Astrocyte (in vitro differentiated cells and primary cell): ENCODE data around the gene C13orf46. TPM values are rescaled to one million over a fixed set of nuclear protein-coding genes. Genes with fewer than 3 reads are reported as not detected.

ENCODE experiments used
- DNase-seq: peaks from one replicate; pipeline ENCODE4 v3.0.0-alpha.2; 2010; ENCODE audit warnings: low read depth
- FAIRE-seq: peaks from 2 replicates; lab custom pipeline; 2011; peaks lifted over from hg19 to GRCh38; lab: Jason Lieb, UNC
- H2AFZ ChIP-seq: 2 replicates; pipeline ENCODE4 v1.6.0; 2012; ENCODE audit warnings: low read depth, low read length, inconsistent platforms
- H3K27ac ChIP-seq: 2 replicates; pipeline ENCODE4 v1.5.1; 2011; ENCODE audit warnings: low read depth, low read length, inconsistent platforms
- H3K27me3 ChIP-seq: 2 replicates; pipeline ENCODE4 v1.6.0; 2011; ENCODE audit warnings: low read length, inconsistent platforms; ENCODE audit not compliant: insufficient read depth
- H3K36me3 ChIP-seq: 2 replicates; pipeline ENCODE4 v1.5.1; 2011; ENCODE audit warnings: low read length, inconsistent platforms; ENCODE audit not compliant: insufficient read depth
- H3K4me1 ChIP-seq: 2 replicates; pipeline ENCODE4 v1.5.1; 2011; ENCODE audit warnings: low read length, inconsistent platforms; ENCODE audit not compliant: insufficient read depth
- H3K4me2 ChIP-seq: 2 replicates; pipeline ENCODE4 v1.6.0; 2012; ENCODE audit warnings: low read length, inconsistent platforms
- H3K4me3 ChIP-seq: 2 replicates; pipeline ENCODE4 v1.5.1; 2011; ENCODE audit warnings: low read depth, mild to moderate bottlenecking, low read length, inconsistent platforms; ENCODE audit not compliant: insufficient read depth
- H3K79me2 ChIP-seq: 2 replicates; pipeline ENCODE4 v1.6.0; 2012; ENCODE audit warnings: mild to moderate bottlenecking, low read length, inconsistent platforms; ENCODE audit not compliant: insufficient read depth
- H3K9ac ChIP-seq: 2 replicates; pipeline ENCODE4 v1.6.0; 2012; ENCODE audit warnings: mild to moderate bottlenecking, low read length, inconsistent platforms
- H3K9me3 ChIP-seq: 2 replicates; pipeline ENCODE4 v1.5.1; 2012; ENCODE audit warnings: low read depth, mild to moderate bottlenecking, low read length, inconsistent platforms; ENCODE audit not compliant: insufficient read depth
- H4K20me1 ChIP-seq: 2 replicates; pipeline ENCODE4 v1.6.0; 2012; ENCODE audit warnings: low read length, inconsistent platforms; ENCODE audit not compliant: insufficient read depth
- H3K27ac Mint-ChIP-seq: one replicate; pipeline ENCODE4 v1.8.0; 2021; ENCODE audit warnings: mild to moderate bottlenecking, mixed read lengths; ENCODE audit not compliant: unreplicated experiment
- H3K27me3 Mint-ChIP-seq: one replicate; pipeline ENCODE4 v1.8.0; 2021; ENCODE audit warnings: low read depth, mixed read lengths; ENCODE audit not compliant: unreplicated experiment
- H3K36me3 Mint-ChIP-seq: one replicate; pipeline ENCODE4 v1.8.0; 2021; ENCODE audit warnings: low read depth, mixed read lengths; ENCODE audit not compliant: unreplicated experiment
- H3K4me1 Mint-ChIP-seq: one replicate; pipeline ENCODE4 v1.8.0; 2021; ENCODE audit warnings: low read depth, mixed read lengths; ENCODE audit not compliant: unreplicated experiment
- H3K4me3 Mint-ChIP-seq: one replicate; pipeline ENCODE4 v1.8.0; 2021; ENCODE audit warnings: mild to moderate bottlenecking, moderate library complexity, mixed read lengths; ENCODE audit not compliant: unreplicated experiment
- H3K9me3 Mint-ChIP-seq: one replicate; pipeline ENCODE4 v1.8.0; 2021; ENCODE audit warnings: mild to moderate bottlenecking, mixed read lengths; ENCODE audit not compliant: unreplicated experiment
- CTCF ChIP-seq: IDR thresholded peaks from 2 replicates; pipeline ENCODE4 v1.5.1; 2011; ENCODE audit warnings: low read depth, mild to moderate bottlenecking, inconsistent platforms, low read length, moderate library complexity; ENCODE audit not compliant: insufficient read depth
- EZH2 ChIP-seq: IDR thresholded peaks from 2 replicates; pipeline ENCODE4 v1.6.1; 2012; ENCODE audit warnings: mild to moderate bottlenecking, low read length, inconsistent platforms; ENCODE audit not compliant: insufficient read depth
- total RNA-seq: library from RNA; stranded (reverse); gene quantifications from 2 replicates; pipeline ENCODE4 v1.2.1, GENCODE V29; 2021

The C13orf46 gene
- total RNA-seq, 1 donor from 2014 or later: 5.0 TPM

GRCh38 chr13:113978741-113979481, 5.0 kb upstream of the C13orf46 start:
- H3K4me1 Mint-ChIP-seq: peaks cover 5% of the 10 kb centered on the region
- H3K4me2 ChIP-seq: no peak overlapping the region
- FAIRE-seq (no peak), DNase-seq (no peak)
- H3K79me2 ChIP-seq: peaks cover 4% of the 10 kb centered on the region
- no peak overlapping the region for H3K4me3 Mint-ChIP-seq
- H3K9me3 Mint-ChIP-seq: no peaks in the 10 kb centered on the region
- H3K9me3 ChIP-seq: no peaks in the 10 kb centered on the region
- TF ChIP-seq CTCF: no peak
- TF ChIP-seq EZH2: no peak
- peaks cover 11% of the 10 kb centered on the region for H3K4me1 ChIP-seq
- no peak overlapping the region for H3K9ac ChIP-seq
- peaks cover 22% of the 10 kb centered on the region for H3K36me3 Mint-ChIP-seq
- peaks cover 28% of the 10 kb centered on the region for H4K20me1 ChIP-seq
- H3K27me3 Mint-ChIP-seq: no peaks in the 10 kb centered on the region
- H3K27me3 ChIP-seq: no peaks in the 10 kb centered on the region
- no peak overlapping the region for H2AFZ ChIP-seq
- H3K4me3 ChIP-seq: no peak overlapping the region
- no peak overlapping the region for H3K27ac Mint-ChIP-seq
- H3K27ac ChIP-seq: no peak overlapping the region
- peaks cover 23% of the 10 kb centered on the region for H3K36me3 ChIP-seq

- no peak for TF ChIP-seq EZH2
- no peak for TF ChIP-seq CTCF
- FAIRE-seq: no peak
Measured at GRCh38 chr13:113977976-113978375, 4.1 kb upstream of the C13orf46 start.

More at GRCh38 chr13:113977976-113978375, 4.1 kb upstream of the C13orf46 start:
- Histone ChIP-seq H3K9me3 (no peaks in the 10 kb centered on the region), H3K9ac (no peak overlapping the region), H3K4me1 (peaks cover 11% of the 10 kb centered on the region), H4K20me1 (peaks cover 33% of the 10 kb centered on the region), H3K27me3 (no peaks in the 10 kb centered on the region), H3K4me3 (no peak overlapping the region), H3K27ac (no peak overlapping the region), H3K36me3 (peaks cover 23% of the 10 kb centered on the region), H3K79me2 (peaks cover 4% of the 10 kb centered on the region), H2AFZ (no peak overlapping the region), H3K4me2 (no peak overlapping the region)
- H3K27ac Mint-ChIP-seq: peak overlapping the region; percentile 66
- H3K27me3 Mint-ChIP-seq: no peaks in the 10 kb centered on the region
- peaks cover 5% of the 10 kb centered on the region for H3K4me1 Mint-ChIP-seq
- H3K36me3 Mint-ChIP-seq: peaks cover 22% of the 10 kb centered on the region
- H3K4me3 Mint-ChIP-seq: no peak overlapping the region
- H3K9me3 Mint-ChIP-seq: no peaks in the 10 kb centered on the region
- DNase-seq: no peak
